HG03571 (cell line): ENCODE data around the gene RTF2.

ENCODE experiments used
- ATAC-seq: cut with Tn5 transposase; IDR thresholded peaks from one replicate; pipeline ENCODE4 v1.9.1; 2021; ENCODE audit not compliant: unreplicated experiment

The RTF2 gene

DNA sequence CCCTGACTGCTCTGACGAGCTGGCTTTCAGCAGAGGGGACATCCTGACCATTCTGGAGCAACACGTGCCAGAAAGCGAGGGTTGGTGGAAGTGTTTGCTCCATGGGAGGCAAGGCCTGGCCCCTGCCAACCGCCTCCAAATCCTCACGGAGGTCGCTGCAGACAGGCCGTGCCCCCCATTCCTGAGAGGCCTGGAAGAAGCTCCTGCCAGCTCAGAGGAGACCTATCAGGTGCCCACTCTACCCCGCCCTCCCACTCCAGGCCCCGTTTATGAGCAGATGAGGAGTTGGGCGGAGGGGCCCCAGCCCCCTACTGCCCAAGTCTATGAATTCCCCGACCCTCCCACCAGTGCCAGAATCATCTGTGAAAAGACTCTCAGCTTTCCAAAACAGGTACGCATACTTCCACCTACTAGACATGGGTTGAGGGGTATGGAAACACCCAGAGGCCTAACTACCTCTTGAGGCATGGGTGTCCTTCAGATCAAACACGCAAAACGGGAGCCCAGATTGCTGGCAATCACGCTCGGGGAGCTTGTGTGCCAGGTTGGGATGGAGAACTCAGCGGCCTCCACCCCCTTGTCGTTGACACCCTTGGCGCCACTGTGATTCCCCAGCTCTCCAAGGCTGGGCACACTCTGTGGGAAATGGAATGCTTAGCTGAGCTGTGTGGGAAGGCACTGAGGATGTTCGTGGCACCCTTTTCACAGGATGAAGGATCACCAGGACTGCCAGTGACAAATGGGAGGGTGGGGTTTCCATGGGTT lies 31.0 kb upstream of the RTF2 start:
- ATAC-seq, result no peak

DNA sequence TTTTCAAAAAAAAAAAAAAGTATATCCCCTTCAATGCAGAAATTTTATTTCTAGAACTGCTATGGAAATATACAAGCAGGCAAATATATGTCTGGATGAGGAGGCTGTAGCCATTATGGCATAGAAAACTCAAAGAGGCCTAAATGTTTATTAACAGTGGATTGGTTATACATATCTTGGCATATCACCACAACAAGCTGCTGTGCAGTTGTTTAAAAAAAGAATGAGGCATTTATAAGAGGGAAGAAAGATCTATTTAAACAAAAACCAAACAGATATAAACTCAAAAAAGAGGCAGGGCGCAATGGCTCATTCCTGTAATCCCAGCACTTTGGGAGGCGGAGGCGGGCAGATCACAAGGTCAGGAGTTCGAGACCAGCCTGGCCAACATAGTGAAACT lies 30.1 kb upstream of the RTF2 start:
- ATAC-seq, result no peak

DNA sequence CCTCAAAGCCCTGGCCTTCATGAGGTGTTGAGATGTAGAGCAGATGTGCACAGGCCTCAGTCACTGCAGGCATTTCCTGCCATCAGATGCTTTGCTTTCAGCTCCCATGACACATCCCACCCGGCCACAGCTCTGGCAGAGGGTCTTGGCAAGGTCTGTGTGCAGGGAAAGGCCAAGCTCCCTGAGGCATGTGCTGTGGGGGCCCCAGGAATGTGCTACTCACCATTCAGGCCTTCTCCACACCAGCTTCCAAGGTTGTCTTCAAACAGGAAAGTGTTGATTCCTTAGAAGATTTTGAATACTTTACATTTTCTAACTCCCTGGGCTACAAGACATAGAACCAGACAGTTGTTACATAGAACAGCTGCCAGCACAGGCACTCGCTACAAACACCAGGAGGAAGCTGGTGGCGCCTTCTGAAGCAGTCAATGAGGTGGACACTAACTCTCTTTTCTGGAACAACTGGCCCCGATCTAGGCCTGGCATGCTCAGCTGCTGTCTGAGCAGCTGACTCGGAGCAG lies 28.6 kb upstream of the RTF2 start:
- ATAC-seq, result no peak

DNA sequence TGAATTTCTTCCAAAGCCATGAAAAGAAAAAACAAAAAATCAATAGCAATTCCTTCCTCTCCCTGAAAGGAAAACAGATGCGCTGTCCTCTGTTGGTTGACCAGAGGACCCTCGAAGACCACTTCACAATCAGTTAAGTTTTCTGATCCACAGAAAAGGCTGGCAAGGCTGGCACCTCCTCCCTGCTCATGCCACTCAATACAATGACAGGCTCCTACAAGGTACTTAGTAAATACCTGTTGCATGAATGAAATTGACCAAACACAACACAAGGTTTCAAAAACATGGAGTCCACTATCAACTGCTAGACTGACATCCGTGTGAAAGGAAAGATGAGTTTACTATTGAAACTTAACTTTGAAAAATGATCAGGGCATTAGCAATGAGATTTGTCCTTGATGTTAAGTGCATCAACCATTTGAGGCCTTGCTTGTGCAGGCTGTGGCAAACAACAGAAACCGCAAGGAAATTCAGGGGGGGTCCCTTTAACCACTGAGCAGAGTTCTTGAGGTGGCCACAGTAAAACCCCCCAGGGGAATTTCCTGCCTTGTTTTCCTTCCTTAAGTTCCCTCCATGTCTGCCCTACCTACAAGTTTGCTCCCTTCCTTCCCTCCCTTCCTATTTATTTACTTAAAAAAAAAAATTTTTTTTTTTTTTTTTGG lies 27.9 kb upstream of the RTF2 start:
- ATAC-seq, result no peak

DNA sequence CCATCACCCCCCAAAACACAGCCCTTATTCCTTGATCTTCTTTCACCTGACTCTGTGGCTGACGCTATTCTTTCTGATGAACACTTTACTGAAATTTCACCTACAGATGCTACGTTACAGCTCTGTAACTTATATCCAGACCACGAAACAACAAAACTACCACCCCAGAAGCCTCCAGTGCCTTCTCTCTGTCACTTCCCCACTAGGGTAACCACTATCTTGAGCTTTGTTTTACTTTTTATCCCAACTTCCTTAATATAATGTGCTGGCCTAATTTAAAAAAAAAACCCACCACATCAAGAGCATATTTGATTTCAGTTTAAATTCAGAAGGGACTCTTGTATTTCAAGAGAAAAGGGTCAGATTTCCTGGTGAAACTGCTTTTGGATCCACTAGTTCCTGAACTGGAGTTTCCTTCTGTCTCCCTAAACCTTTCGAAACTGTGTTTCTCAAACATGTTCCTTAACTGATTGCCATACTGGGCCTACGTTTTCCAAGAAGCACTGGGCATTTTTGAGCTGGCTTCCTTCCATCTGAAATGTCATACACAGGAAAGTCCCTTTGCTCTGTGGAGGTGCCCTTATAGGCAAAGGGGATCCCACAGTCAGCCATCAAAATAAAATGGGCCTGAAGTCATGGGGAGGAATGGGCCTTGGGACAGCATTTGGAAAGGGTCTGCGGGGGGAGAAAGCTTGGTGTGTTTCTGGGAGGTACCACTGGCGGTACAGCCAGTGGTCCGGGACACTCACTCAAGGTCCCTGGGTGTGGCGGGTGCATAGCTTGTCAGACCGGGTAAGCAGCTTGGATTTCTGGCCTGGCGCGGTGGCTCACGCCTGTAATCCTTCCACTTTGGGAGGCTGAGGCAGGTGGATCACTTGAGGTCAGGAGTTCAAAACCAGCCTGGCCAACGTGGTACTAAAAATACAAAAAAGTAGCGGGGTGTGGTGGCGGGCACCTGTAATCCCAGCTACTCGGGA lies 25.8 kb upstream of the RTF2 start:
- no peak for ATAC-seq

DNA sequence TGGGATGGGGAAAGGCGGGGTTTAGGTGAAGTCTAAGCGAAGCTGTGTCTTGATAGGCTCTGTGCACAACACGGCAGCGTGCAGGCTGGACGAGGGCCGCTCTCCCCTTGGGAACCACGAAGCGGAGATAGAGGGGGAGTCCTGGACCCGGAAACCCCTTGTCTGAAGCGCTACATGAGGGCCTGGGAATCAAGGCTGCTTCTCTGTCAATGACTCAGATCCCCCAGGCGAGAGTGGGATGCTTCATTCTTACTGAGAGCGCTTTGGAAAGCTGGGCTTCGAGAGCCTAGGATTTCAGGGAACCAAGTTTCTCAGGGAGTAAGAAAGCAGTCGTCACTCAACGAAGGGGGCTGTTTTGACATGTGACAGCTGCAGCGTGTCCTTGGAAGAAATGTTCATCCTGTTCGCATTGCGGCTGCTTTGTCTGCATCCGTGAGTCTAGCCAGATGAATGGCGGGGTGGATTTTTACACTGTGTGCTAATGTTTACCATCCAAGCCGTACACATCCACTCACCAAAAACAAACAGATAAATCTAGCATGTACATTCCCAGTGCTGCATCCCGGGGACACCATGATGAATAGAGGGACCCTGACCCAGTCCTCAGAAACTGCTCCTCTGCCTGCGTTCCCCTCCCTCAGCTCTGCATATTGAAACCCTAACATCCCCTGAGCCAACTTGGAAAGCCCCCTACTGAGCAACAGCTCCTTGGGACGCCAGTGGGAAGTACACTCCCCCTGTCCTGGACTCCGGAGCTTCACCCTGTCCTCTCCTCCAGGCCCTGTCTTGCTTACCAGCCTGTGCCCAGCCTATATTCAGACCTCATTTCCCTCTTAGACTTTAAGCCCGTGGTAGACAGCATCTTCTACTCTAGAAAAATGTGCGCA lies 24.5 kb upstream of the RTF2 start:
- no peak for ATAC-seq

DNA sequence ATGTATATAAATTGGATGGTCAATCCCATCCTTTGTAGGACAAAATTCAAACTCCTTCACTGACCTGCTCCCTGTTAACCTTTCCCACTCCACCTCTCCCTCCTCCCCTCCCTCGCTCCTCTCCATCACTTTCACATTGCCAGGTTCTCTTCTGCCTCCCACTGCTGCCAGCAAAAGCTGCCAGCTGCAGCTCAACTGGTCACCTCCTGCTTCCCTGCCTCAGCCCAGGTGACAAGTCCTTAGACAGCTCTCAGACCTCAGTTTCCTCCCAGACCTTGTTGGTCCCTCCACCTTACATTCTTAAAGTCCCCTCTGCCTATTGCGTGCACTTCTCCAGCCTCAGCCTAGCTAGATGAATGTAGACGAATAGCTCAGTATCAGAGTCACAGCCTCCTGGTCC lies 23.3 kb upstream of the RTF2 start:
- ATAC-seq, result no peak

DNA sequence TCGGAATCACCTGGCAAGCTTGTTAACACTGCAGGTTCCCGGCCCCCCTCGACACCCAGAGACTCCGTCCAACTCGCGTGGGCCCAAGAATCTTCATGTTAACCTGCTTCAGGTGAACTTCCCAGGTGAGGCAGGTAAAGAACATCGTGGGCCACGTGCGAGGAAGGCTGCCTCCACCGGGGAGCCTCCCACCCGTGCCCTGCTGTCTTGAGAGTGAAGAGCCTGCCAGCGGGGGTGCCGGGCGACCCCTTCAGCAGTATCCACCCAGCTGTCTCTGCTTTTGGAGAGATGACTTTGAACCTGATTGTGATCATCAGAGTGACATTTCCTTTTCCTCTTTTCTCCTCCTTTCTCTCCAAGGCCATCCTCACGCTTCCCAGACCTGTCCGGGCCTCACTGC lies 22.9 kb upstream of the RTF2 start:
- ATAC-seq, result no peak

DNA sequence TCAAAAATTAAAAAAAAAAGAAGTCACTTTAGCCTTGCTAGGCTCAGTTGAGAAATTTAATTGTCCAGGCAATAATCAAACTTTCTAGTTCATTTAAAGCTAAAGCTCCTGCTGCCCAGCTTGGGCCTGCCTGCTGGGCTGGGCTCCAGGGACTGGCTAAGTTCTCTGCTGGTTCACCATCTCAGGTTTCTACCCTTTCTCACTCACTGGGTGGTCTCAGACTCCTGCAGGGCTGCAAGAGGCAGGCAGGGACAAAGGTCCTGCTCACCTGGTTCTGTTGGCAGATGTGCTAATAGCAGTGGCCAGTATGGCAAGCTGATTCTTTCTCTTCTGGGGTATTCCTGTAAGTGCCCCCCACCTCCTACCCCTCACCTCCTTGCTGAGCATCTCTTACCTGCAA lies 21.2 kb upstream of the RTF2 start:
- no peak for ATAC-seq

DNA sequence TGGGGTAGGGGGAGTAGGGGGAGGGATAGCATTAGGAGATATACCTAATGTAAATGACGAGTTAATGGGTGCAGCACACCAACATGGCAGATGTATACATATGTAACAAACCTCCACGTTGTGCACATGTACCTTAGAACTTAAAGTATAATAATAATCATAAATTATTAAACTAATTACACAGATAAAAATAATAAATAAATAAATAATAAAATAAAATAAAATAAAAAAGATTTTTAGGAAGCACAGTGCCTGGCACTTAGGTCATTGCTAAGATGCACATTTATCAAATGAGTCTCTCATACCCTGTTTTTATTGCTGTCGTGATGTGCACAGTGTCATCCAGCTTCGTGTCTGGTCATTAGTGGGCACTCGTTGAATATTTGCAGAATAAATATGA lies 19.0 kb upstream of the RTF2 start:
- no peak for ATAC-seq

DNA sequence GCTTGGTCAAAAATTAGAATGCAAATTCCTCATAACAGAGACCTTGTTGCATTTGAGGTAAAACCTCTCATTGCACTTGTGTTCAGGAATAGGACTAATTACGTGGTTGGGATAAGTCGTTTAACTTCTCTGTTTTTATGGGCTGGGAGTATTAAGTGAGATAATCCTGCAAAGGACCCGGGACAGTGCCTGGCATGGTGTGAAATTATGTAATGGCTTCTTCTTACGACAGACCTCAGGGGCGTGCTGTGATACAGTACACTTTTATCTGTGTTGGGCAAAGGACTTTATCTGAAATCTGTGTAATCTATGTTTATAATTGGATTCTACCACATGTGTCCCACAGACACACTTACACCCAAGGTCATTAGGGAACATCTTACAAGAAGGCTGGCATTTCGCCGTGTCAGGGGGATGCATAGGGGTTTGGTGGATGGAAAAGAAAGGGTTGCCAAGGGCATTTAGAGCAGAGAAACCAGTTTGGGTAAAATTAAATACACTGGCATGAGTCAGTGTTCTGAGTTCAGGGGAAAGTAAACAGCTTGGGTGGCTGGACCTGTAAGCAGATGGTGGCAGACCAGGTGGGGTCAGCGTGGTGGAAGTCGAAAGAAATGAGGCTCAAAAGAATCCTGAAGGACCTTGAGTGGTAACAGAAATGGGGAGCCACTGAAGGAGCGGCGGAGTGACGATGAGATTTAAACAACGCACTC lies 17.2 kb upstream of the RTF2 start:
- ATAC-seq, result no peak

DNA sequence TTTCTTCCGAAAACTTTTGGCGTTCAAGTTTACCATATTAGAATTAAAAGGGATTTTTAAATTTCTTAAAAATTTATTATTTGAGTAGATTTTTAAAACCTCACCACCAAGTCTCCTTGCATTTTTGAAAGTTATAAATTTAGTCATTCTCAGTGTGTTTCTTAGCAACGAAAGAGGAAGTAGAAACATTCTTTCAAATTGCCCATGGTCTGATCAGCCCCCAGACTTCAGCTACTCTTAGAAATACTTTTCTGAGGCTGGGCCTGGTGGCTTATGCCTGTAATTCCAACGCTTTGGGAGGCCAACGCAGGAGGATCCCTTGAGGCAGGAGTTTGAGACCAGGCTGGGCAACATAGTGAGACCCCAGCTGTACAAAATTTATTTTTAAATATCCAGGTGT lies 15.1 kb upstream of the RTF2 start:
- no peak for ATAC-seq

DNA sequence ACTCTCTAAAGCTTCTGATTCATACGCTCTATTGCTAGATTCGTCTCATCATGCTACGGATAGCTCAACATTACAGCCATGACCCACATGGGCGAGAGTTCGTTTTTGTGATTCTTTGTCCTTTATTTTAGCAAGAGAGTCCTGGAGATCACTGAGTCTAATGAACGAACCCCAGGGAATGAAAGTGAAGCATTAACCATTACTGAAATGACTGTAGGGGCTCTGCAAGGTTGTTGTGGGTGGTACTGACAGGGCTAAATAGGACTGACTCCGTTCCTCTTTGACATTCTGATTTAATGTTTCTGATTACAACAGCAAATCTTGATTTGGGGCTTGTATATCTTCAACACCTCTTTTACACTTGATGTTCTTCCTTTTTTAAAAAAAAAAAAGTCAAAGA lies 13.7 kb upstream of the RTF2 start:
- peak; percentile 83 for ATAC-seq

DNA sequence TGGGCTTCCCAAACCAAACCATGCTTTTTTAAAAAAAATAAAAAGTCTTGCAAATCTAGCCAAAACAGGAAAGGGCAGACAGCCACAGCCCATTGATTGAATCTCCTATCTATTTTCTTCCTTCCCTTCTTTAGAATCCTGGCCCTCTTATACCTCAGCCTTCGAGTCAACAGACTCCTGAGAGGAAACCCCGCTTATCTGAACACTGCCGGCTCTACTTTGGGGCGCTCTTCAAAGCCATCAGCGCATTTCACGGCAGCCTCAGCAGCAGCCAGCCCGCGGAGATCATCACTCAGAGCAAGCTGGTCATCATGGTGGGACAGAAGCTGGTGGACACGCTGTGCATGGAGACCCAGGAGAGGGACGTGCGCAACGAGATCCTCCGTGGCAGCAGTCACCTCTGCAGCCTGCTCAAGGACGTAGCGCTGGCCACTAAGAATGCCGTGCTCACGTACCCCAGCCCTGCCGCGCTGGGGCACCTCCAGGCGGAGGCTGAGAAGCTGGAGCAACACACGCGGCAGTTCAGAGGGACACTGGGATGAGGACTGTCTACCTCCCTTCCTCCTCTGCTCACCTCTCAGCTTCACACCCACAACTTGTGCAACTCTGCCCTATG lies 10.1 kb upstream of the RTF2 start:
- no peak for ATAC-seq

DNA sequence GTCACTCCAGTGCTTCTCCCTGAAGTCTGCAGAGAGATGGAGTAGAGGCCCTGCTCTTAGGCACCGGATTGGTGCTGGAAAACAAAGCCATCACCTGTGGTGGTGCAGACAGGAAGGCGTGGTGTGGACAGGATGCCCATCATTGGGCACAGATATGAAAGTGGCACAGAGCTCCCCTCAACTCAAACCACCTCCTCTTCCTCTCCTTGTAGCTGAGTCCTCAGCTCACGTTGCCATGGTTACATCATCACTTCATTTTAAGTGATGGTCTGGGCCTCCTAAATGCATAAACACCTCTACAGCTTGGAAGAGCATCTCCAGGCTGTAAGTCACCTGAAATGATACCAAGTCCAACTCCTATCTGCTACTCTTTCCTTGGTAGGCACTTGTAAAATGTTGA lies 8.0 kb upstream of the RTF2 start:
- no peak for ATAC-seq

DNA sequence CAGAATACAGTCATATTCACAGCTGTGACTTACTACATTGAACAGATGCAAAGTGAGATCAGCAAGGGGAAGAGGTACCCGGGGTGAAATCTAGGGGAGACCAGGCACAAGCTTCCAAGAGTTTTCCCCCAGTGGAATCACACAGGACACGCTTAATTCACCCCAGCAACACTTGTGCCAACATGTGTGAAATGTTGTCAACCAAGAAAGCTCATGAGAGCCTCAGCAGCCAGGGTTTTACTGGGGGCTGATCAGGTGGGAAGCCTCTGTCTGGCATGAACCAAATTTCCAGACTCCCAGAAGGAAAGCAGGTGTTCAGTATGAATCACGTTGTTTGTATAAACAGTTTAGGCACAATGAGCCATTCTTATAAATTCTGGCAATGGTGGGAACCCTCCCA lies 6.9 kb upstream of the RTF2 start:
- no peak for ATAC-seq

DNA sequence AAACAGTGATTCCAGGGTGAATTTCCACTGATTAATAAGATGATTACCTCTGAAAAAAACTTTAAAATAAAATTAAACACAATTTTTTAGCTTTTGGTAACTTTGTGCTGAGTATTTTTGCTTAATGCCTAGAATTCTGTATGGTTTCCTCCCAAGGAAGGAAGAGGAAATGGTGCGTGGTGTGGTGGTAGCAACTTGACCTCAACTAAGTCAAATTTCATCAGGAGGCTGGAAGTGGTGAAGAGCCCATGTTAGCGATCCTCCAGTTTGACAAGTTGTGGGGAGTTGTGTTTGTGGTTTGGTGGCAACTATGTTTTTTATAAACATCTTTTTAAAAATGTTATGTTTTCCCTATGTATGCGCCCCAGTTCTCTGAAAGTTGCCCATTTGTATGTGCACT lies 5.0 kb upstream of the RTF2 start:
- no peak for ATAC-seq

DNA sequence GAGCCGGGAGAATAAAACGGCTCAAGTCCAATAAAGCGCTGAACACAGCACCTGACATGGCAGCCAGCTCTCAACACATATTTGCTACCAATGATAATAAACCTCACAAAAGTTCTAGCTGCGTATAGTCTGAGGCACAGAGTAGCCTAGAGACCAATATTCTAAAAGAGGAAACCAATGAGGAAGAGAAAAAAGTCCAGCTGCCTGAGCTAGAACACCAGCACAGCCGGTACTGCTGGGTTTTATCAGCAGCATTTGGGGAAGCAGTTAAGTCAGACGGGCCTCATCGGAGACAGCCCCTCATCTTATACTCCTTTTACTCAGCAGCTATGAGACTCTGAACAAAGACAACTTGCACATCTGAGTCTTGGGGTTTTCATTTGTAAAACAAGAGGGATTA lies 2.4 kb upstream of the RTF2 start:
- ATAC-seq, result no peak

DNA sequence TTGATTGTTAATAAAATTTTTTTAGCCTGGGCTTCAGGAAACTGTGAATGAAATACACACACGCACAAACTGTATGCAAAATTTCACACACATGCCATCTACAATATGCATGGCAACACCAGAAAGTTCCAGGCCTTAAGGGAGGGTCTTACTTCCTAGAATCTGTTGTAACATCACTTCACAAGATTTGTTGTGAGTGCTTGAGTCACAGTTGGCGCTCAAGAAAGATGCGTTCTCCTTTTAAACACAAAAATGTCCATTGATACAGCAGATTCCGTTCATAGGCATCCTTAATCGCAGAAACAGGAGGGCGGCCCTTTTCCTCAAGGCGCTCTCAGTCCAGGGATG lies 485 bp upstream of the RTF2 start:
- ATAC-seq, result no peak

DNA sequence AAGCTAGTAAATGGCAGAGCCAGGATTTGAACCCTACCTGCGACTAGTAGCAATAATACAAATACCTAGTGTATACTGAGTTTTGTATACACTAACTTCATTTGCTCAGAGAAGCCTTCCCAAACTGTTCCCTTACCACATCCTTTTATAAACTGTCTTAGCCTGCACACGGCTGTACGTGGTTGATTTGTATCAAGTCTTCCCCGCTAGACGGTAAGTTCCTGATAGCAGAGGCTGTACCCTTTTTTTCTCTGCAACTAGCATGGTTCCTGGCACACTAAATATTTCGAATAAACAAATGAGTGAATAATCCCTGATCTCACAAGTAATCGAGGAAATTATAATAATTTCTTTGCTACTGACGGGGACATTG lies 636 bp downstream of the RTF2 start:
- ATAC-seq, result no peak
